GM12878 (cell line): ENCODE results near the gene IRF9. TPM values are rescaled to one million over a fixed set of nuclear protein-coding genes. Genes with fewer than 3 reads are reported as not detected.

Source experiments
- ATAC-seq: fragments of 200-7000 bp; cut with Tn5 transposase; 3 replicates; pipeline ENCODE4 v1.9.1; 2020; ENCODE audit warnings: mild to moderate bottlenecking, moderate library complexity
- BruUV-seq: library from RNA; stranded (reverse); fragments of 400-500 nt; replicated peaks from 2 replicates; lab custom pipeline; 2021; lab: Mats Ljungman, UMichigan
- CTCF ChIA-PET: fragments of 300-600 bp; sonication (Branson Sonifier 250); formaldehyde crosslinking; extraction: SDS; loops from one replicate; lab custom pipeline; 2021; ENCODE audit warnings: inconsistent platforms; lab: Yijun Ruan, JAX
- POLR2A ChIA-PET: fragments of 350-600 bp; formaldehyde crosslinking; extraction: SDS; loops from one replicate; lab custom pipeline; 2021; ENCODE audit warnings: inconsistent platforms; lab: Charles Lee
- RAD21 ChIA-PET: fragments of 300-600 bp; sonication (Branson Sonifier 250); formaldehyde crosslinking; loops from one replicate; lab custom pipeline; 2023; ENCODE audit warnings: antibody characterized with exemption; ENCODE audit not compliant: unreplicated experiment; lab: Charles Lee
- SMC1A ChIA-PET: fragments of 300-600 bp; sonication (Branson Sonifier 250); formaldehyde crosslinking; loops from one replicate; lab custom pipeline; 2023; ENCODE audit not compliant: unreplicated experiment, uncharacterized antibody; lab: Charles Lee
- DNase-seq: peaks from one replicate; pipeline ENCODE4 v3.0.0-alpha.2; 2011; ENCODE audit warnings: low read depth, low spot score
- FAIRE-seq: peaks from 3 replicates; lab custom pipeline; 2011; peaks lifted over from hg19 to GRCh38; lab: Jason Lieb, UNC
- H2AFZ ChIP-seq: 2 replicates; pipeline ENCODE4 v1.6.0; 2011; ENCODE audit warnings: low read depth, low read length, control low read depth; ENCODE audit not compliant: control insufficient read depth
- H3K27ac ChIP-seq: 2 replicates; pipeline ENCODE4 v1.5.1; 2011; ENCODE audit warnings: control low read depth; ENCODE audit not compliant: control insufficient read depth, insufficient read depth
- H3K27me3 ChIP-seq, 2 experiments: replicated peaks in 1 of 2; 2 replicates each; pipeline versions ENCODE4 v1.6.0 to v1.6.1; 2011; ENCODE audit warnings: low read length in 1 of 2; ENCODE audit not compliant: control insufficient read depth in 2 of 2, insufficient read depth in 2 of 2
- H3K36me3 ChIP-seq, 2 experiments: 2 replicates each; pipeline ENCODE4 v1.5.1; 2011; ENCODE audit warnings: low read length in 1 of 2; ENCODE audit not compliant: control insufficient read depth in 2 of 2, insufficient read depth in 2 of 2
- H3K4me1 ChIP-seq: 2 replicates; pipeline ENCODE4 v1.6.1; 2011; ENCODE audit warnings: mild to moderate bottlenecking, low read length, moderate library complexity, mixed read lengths; ENCODE audit not compliant: control insufficient read depth, insufficient read depth
- H3K4me2 ChIP-seq: 2 replicates; pipeline ENCODE4 v1.6.0; 2011; ENCODE audit warnings: control low read depth; ENCODE audit not compliant: control insufficient read depth, insufficient read depth
- H3K4me3 ChIP-seq: fragments of 200-600 bp; sonication (generic); 2 replicates; pipeline ENCODE4 v1.5.1; 2016
- H3K79me2 ChIP-seq: 2 replicates; pipeline ENCODE4 v1.6.0; 2011; ENCODE audit warnings: low read length; ENCODE audit not compliant: control insufficient read depth, insufficient read depth
- H3K9ac ChIP-seq: 2 replicates; pipeline ENCODE4 v1.8.0; 2011; ENCODE audit warnings: low read length, control low read depth, mixed read lengths; ENCODE audit not compliant: control insufficient read depth, insufficient read depth
- H3K9me3 ChIP-seq: replicated peaks from 3 replicates; pipeline ENCODE4 v1.5.1; 2011; ENCODE audit warnings: mild to moderate bottlenecking, low read length; ENCODE audit not compliant: control insufficient read depth, insufficient read depth
- H4K20me1 ChIP-seq: 2 replicates; pipeline ENCODE4 v1.6.0; 2011; ENCODE audit not compliant: control insufficient read depth, insufficient read depth
- ATF7 ChIP-seq: fragments of 450-650 bp; IDR thresholded peaks from 2 replicates; pipeline ENCODE4 v1.6.1; 2016; ENCODE audit warnings: low read depth, mild to moderate bottlenecking
- ESRRA ChIP-seq: IDR thresholded peaks from 2 replicates; pipeline ENCODE4 v1.6.1; 2012; ENCODE audit warnings: mild to moderate bottlenecking, low read length, improper control_type of control experiment
- EZH2 ChIP-seq: IDR thresholded peaks from 2 replicates; pipeline ENCODE4 v1.6.1; 2012; ENCODE audit warnings: low read depth, mild to moderate bottlenecking, control low read depth, inconsistent platforms, low read length, borderline replicate concordance; ENCODE audit not compliant: control insufficient read depth
- IKZF1 ChIP-seq: fragments of 450-650 bp; conservative IDR thresholded peaks from 2 replicates; pipeline ENCODE4 v1.6.1; 2017; ENCODE audit warnings: antibody characterized with exemption, mild to moderate bottlenecking
- RAD51 ChIP-seq: fragments of 450-650 bp; IDR thresholded peaks from 2 replicates; pipeline ENCODE4 v1.6.1; 2016; ENCODE audit warnings: moderate library complexity, mild to moderate bottlenecking, inconsistent platforms
- SMAD5 ChIP-seq: IDR thresholded peaks from 2 replicates; pipeline ENCODE4 v1.6.1; 2016; ENCODE audit warnings: antibody characterized with exemption, low read depth
- WGBS: methylation state at CpG from one replicate; pipeline ENCODE4 v1.1.6; 2016; ENCODE audit warnings: low lambda C conversion rate; ENCODE audit not compliant: insufficient replicate concordance, insufficient coverage; ENCODE audit errors: missing lambda C conversion rate; 5-methylcytosine and 5-hydroxymethylcytosine counted together
- in situ Hi-C: fragments of 300-500 bp; cut with MboI; formaldehyde crosslinking; loops from 9 replicates; pipeline ENCODE4 v1.14.3; 2018; ENCODE audit warnings: mixed read lengths
- intact Hi-C: fragments of 100-400 bp; cut with micrococcal nuclease; formaldehyde crosslinking; loops from one replicate; pipeline ENCODE4 v1.14.2; 2022; ENCODE audit not compliant: unreplicated experiment
- polyA plus RNA-seq, 11 experiments: library from polyadenylated mRNA; depleted of rRNA in 4 of 11; unstranded in 6 of 11; stranded (reverse) in 5 of 11; fragments of >200 nt; fragmentation: Nextera tagmentation in 4 of 11; fragmentation: Illumina TruSeq in 1 of 11; extraction: Ambion mirVana in 4 of 11; extraction: Trizol in 1 of 11; gene quantifications; 1 replicate in 1 of 11; 2 replicates in 10 of 11; pipeline versions ENCODE4 v1.2.1 to v1.2.3, GENCODE V29; 2011 to 2016; ENCODE audit warnings: inconsistent platforms in 2 of 11, missing spikeins in 2 of 11, low read depth in 1 of 11
- total RNA-seq, 4 experiments: library from RNA; depleted of rRNA in 3 of 4; stranded (reverse); fragments of >200 nt in 3 of 4; fragmentation: Illumina TruSeq in 1 of 4; extraction: Trizol in 1 of 4; gene quantifications; 2 replicates each; pipeline versions ENCODE4 v1.2.1 to v1.2.3, GENCODE V29; 2013 to 2021
- TF ChIP-seq, protein P1 (sequence below): IDR thresholded peaks from 2 replicates; pipeline ENCODE4 v1.6.1; 2012; ENCODE audit warnings: improper control_type of control experiment, low read depth, low read length; ENCODE audit not compliant: insufficient replicate concordance

The IRF9 gene
- total and polyA plus RNA-seq, 10 of the 15 experiments (the other 5 are each of a cell fraction or from before 2014, with no cell fraction given) = 47.6 to 234 (median 148) TPM

- ChIA-PET SMC1A (interaction anchor here (0.9 kb wide), 1 partner anchor 8 kb away, joined by 4 read pairs; no protein-coding TSS in a partner anchor), RAD21 (interaction anchor here (1.1 kb wide), 1 partner anchor 16 kb away, joined by 3 read pairs; the partner anchor contains the start of genes DCAF11 and NRL), CTCF (no interaction called here), POLR2A (interaction anchor here (0.6 to 11.6 kb wide), 2 partner anchors 9 to 34 kb away, joined by 3 to 276 read pairs; partner anchors contain the start of genes DCAF11 and NRL)
- ATAC-seq = no peak
- H2AFZ ChIP-seq = no peak overlapping the region
- no peak overlapping the region for H3K9ac ChIP-seq
- H3K36me3 ChIP-seq = no peaks in the 10 kb centered on the region
- no peak overlapping the region for H3K4me2 ChIP-seq
- no peak overlapping the region for H3K27ac ChIP-seq
- no TSS peak for BruUV-seq
- peaks cover 24% of the 10 kb centered on the region for H3K4me1 ChIP-seq
- no peak for TF ChIP-seq EZH2
- TF ChIP-seq, protein P1, sequence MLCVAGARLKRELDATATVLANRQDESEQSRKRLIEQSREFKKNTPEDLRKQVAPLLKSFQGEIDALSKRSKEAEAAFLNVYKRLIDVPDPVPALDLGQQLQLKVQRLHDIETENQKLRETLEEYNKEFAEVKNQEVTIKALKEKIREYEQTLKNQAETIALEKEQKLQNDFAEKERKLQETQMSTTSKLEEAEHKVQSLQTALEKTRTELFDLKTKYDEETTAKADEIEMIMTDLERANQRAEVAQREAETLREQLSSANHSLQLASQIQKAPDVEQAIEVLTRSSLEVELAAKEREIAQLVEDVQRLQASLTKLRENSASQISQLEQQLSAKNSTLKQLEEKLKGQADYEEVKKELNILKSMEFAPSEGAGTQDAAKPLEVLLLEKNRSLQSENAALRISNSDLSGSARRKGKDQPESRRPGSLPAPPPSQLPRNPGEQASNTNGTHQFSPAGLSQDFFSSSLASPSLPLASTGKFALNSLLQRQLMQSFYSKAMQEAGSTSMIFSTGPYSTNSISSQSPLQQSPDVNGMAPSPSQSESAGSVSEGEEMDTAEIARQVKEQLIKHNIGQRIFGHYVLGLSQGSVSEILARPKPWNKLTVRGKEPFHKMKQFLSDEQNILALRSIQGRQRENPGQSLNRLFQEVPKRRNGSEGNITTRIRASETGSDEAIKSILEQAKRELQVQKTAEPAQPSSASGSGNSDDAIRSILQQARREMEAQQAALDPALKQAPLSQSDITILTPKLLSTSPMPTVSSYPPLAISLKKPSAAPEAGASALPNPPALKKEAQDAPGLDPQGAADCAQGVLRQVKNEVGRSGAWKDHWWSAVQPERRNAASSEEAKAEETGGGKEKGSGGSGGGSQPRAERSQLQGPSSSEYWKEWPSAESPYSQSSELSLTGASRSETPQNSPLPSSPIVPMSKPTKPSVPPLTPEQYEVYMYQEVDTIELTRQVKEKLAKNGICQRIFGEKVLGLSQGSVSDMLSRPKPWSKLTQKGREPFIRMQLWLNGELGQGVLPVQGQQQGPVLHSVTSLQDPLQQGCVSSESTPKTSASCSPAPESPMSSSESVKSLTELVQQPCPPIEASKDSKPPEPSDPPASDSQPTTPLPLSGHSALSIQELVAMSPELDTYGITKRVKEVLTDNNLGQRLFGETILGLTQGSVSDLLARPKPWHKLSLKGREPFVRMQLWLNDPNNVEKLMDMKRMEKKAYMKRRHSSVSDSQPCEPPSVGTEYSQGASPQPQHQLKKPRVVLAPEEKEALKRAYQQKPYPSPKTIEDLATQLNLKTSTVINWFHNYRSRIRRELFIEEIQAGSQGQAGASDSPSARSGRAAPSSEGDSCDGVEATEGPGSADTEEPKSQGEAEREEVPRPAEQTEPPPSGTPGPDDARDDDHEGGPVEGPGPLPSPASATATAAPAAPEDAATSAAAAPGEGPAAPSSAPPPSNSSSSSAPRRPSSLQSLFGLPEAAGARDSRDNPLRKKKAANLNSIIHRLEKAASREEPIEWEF = no peak
- TF ChIP-seq SMAD5 = no peak
- TF ChIP-seq RAD51 = no peak
- TF ChIP-seq ATF7 = no peak
- TF ChIP-seq IKZF1 = no peak
- TF ChIP-seq ESRRA = no peak
- H3K9me3 ChIP-seq = no peaks in the 10 kb centered on the region
- no peak for DNase-seq
- no peaks in the 10 kb centered on the region for H3K27me3 ChIP-seq
- H3K4me3 ChIP-seq = no peak overlapping the region
- in situ Hi-C loops = no loop called here
- intact Hi-C loops = no loop called here
- no peak for FAIRE-seq
- no peaks in the 10 kb centered on the region for H4K20me1 ChIP-seq
- WGBS = 49% methylated on average over 6 of the region's 7 CpGs
- H3K79me2 ChIP-seq = peaks cover 3% of the 10 kb centered on the region
Measured at GRCh38 chr14:24130717-24131548, 30.1 kb upstream of the IRF9 start.
